ACHN (cell line): ENCODE measurements around the gene NEK1.

Experiments used
- DNase-seq: peaks from one replicate; pipeline ENCODE4 v3.0.0-alpha.2; 2015
- in situ Hi-C: cut with HindIII; loops from 2 replicates; pipeline ENCODE4 v1.10.0; 2017; ENCODE audit warnings: low sequenced_read_pairs, low pct_ligation_motif_present, low pct_unique_long_range_greater_than_20kb

The NEK1 gene

DNA sequence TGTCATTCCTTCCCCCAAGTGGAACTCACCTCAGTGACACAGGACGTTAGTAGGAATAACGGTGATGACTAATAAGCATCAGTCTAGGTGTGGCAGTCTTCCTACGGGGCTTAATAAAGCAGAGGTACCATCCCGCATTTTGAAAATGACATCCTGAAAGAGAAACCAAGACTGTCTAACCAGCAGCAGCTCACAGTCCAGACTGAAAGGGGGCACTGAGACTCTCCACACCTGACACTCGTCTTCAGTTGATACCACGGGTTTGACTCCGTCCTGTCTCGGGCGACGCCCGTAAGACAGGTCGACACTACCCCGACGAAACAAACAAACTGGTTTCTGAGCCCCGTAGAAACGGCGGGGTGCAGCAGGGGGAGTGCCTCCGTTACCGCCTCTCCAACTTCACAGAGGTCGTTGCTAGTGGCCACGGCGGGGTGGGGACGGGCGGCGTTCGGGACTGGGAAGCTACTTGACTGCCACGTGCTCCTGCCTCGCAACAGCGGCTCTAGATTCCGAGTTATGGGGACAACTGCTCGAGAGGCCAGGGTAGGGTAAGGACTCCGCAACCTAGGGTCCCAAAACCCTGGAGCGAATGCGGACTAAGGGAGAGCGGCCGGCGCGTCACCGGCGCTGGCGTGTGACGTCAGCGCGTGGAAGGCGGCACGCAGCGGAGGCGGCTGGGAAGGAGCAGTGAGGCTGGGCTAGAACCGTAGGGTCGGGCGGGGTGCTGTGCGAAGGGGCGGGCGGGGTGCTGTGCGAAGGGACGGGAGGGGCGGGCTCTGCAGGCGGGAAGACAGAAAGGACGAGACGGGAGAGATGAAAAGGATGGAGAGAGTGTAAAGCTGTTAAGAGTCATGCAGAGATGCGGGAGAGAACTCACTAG, at the start of gene NEK1:
TSS of gene NEK1 (minus strand) at position 593 of the 880 bp plus-strand sequence. CDS start 9,953 bp downstream, outside the sequence.
- peak; percentile 88 for DNase-seq
- in situ Hi-C loops, result no loop called here

GRCh38 chr4:169661761-169662160, 49.4 kb upstream of the NEK1 start:
- in situ Hi-C loops, result no loop called here
- no peak for DNase-seq

- DNase-seq, result no peak
- in situ Hi-C loops, result no loop called here
Observed at GRCh38 chr4:169660929-169661328, 48.5 kb upstream of the NEK1 start.

DNA sequence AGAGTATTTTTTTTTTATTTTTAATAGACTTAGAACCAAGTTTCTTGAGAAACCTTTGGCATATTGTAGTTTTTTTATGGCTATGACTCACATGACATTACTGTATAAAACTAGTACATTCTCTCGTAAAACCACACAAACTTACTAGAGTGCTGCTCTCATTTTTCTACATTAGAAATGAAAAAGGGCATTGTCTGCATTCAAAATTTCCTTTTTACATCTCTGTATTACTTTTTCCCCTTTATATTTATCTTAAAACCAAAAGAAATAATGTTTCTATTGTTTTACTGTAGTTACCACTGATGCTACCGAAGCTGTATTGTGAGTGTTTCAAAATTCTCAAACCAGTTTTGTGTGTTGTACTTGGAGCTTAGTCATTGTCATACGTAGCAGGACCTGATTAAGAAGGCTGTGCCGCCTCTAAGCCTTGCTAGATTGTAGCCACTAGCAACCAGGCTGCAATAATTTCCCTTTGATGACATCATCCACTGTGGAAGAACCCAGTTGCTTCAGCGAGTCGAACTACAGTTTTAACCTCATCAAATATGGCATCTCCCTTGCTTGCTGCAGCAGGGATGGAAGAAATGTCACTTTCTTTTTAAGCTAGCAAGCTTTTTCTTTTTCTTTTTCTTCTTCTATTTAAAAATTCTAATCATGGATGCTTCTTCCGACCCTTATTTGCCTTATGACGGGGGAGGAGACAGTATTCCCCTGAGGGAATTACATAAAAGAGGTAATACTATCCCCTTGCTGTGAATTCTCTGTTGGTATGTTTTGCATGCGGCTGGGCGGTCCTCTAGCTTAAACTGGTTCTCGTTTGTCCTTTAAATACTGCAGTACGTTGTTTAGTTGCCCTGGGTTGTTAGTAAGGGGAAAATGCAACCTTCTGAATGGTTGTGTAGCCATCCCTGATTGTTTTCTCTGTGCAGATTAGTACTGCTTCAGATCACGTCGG, 47.6 kb upstream of the NEK1 start:
- peak; percentile 98 for DNase-seq
- in situ Hi-C loops, result no loop called here

DNA sequence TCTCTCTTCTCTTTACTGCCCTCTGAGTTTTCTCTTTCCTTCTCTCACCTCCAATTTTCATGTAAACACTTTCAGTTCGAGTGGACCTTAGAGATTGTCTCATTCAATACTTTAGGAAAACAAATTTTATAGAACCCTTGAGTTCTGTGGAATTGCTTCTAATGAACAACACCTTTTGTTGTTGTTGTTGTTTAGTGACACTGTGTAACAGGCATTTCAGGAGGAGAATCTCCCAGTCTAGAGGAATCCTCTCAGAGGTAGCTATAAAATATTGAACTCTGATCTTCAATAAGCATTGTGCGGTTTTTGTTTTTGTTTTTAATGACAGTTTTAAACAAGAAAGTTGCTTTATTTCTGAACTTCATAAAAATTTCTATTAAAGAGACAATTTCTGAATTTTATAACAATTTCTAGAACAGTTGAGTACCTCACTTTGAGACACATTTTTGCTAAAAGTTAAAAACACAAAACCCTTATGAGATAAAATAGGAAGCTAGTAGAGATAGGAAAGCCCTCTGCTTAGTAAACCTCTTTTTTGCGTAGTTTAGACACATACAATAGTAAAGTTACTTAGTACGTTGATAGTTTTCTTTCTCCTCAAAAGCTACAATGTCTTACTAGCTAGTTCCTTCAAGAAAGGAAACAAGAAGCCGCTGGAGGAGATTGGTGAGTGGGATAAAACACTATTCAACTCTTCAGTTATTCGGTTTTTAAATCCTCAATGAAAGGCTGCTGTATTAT, 46.8 kb upstream of the NEK1 start:
- peak; percentile 18 for DNase-seq
- in situ Hi-C loops, result no loop called here

- in situ Hi-C loops, result no loop called here
- no peak for DNase-seq
Observed at GRCh38 chr4:169658196-169658595, 45.8 kb upstream of the NEK1 start.

DNA sequence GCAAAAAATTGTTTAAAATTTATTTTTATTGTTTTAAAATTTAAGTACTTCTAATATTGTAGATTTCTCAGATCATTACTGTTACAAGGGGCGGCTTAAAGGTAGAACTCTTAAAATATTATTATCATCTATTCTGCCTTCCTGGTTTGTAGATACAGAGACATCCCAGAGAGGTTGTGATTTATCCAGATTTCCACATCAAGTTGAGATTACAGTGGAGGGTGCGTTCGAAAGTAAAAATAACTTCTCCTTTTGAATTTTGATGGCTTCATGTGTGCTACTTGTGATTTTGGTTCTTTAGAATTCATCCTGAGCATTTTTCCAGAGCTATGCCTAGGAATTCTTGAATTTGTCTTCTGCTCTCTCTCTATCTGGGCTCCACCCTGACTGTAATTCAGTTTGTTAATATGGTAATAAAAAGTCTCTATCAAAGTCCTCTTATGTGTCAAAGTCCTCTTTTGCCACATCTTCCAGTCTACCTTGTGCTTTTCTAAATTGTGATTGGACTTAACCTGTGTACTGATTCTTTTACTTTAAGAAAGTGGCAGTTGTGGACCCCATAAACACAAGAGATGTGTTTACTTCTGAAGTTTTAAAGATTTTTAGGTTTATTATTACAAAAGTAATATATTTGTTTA, 45.2 kb upstream of the NEK1 start:
- no peak for DNase-seq
- in situ Hi-C loops, result no loop called here

GRCh38 chr4:169655401-169655800, 43.0 kb upstream of the NEK1 start:
- in situ Hi-C loops, result no loop called here
- DNase-seq, result no peak

DNA sequence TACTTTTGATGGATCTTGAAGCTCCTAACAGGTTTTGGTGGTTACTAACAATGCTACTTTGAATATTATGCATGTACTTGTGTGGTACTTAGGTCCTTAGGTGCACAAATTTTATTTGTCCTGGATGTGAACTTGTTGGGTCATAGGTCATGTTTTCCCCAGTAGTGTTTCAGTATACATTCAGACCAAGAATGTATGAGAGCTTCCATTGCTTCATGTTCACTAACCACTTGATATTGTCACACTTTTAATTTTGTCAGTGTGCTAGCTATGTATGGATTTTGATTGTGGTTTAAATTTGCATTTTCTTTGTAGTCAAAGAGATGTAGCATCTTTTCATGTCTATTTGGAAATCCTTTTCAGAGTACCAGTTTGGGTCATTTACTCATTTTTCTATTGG, 40.2 kb upstream of the NEK1 start:
- in situ Hi-C loops, result no loop called here
- no peak for DNase-seq

DNA sequence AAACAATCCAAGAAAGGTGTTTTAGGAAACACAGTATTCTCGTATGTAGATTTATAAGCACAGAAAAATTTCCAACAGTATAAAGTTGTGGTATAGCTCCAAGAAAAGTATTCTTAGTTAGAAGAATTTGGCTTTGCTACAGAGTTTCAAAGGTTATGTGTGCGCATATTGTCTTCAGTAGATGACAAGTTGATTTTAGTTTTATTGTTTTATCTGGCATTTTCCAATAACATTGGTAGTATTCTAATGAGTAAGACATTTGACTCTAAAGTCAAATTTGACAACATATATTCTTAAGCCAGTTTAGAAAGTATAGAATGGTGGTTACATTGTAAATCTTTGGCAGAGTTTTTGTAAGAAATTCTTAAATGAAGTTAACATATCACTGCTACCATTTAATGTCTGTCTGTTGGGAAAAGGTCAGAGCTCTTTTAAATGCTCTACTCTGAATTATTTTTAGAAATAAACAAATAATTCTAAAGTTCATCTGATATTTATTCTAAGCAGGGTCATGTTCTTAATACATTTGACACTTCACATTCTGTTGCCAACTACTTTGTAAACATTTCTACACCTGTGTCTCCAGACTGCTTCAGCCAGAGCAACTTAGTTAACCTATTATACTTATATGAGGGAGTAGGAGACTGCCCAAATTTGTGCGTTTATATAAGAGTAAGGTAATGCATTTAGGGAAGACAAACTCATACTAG, 38.0 kb upstream of the NEK1 start:
- in situ Hi-C loops, result no loop called here
- no peak for DNase-seq

- no peak for DNase-seq
- in situ Hi-C loops, result no loop called here
Observed at GRCh38 chr4:169649545-169650226, 37.3 kb upstream of the NEK1 start.

GRCh38 chr4:169645627-169646026, 33.2 kb upstream of the NEK1 start:
- in situ Hi-C loops, result no loop called here
- DNase-seq, result no peak

- no peak for DNase-seq
- in situ Hi-C loops, result no loop called here
Observed at GRCh38 chr4:169644802-169645201, 32.4 kb upstream of the NEK1 start.

DNA sequence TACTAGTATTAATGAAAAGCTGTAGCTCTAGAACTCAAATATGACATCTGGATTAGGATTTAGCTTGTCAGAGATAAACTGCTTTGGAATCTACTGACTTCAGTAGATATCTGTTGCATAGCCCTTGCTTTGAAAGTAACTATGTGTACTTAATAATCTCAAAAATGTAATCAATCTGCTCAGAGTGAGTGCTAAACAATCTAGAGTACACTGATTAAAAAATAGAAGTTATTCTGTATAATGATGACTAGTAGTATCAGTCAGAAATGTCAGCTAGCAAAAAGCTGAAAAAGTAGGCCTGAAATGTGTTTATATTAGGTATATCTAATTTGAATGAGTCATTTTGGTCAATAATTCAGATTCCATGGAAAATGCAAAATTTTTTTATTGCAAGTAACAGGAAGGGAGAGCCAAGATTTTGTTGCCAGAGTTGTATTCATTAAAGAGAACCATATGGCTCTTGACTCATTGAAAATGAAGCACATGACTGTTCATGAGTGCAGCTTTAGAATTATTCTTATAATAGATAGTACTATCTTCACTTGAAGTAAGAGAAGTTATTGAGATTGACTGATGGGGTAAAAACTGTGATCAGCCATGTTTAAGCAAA, 28.0 kb upstream of the NEK1 start:
- no peak for DNase-seq
- in situ Hi-C loops, result no loop called here

DNA sequence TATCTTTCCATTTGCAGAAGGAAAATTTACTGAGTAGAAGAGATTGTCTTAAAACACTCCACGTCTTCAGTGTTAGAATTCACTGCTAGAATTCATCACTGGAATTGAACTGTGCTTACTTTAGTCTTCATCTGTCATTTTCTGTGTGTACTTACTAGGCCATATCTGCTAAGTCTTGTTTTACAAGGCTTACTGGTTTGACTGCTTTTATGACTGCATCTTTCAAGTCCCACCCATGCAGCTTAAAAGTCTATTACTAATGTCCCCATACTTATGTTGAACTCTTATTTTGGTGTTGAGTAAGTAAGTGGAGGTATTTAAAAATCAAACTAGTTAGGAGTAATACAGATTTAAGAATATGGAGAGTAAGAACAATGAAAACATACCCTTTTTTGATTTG, 22.6 kb upstream of the NEK1 start:
- DNase-seq, result no peak
- in situ Hi-C loops, result no loop called here

- no peak for DNase-seq
- in situ Hi-C loops, result no loop called here
Observed at GRCh38 chr4:169632896-169633295, 20.5 kb upstream of the NEK1 start.

- DNase-seq, result no peak
- in situ Hi-C loops, result no loop called here
Observed at GRCh38 chr4:169630069-169630468, 17.7 kb upstream of the NEK1 start.
